H9 (cell line): ENCODE data around the gene HORMAD2. TPM values are rescaled to one million over a fixed set of nuclear protein-coding genes. Genes with fewer than 3 reads are reported as not detected.

Experiments used
- DNase-seq: peaks from one replicate; pipeline ENCODE4 v3.0.0-alpha.2; 2017
- H2AFZ ChIP-seq: one replicate; pipeline ENCODE4 v1.6.1; 2013; ENCODE audit warnings: mild to moderate bottlenecking, low read length, control low read depth, moderate library complexity
- H2AK5ac ChIP-seq: 2 replicates; pipeline ENCODE4 v1.6.1; 2013; ENCODE audit warnings: low read length, control low read depth, mixed read lengths; ENCODE audit not compliant: insufficient read length
- H2BK120ac ChIP-seq: one replicate; pipeline ENCODE4 v1.6.1; 2013; ENCODE audit warnings: low read depth, mild to moderate bottlenecking, low read length, control low read depth, inconsistent platforms; ENCODE audit not compliant: poor library complexity, severe bottlenecking
- H2BK12ac ChIP-seq: 2 replicates; pipeline ENCODE4 v1.6.1; 2013; ENCODE audit warnings: low read length, control low read depth, mixed read lengths, low read depth; ENCODE audit not compliant: insufficient read length
- H2BK15ac ChIP-seq: 2 replicates; pipeline ENCODE4 v1.6.1; 2013; ENCODE audit warnings: low read depth, low read length, control low read depth
- H2BK20ac ChIP-seq: one replicate; pipeline ENCODE4 v1.6.1; 2013; ENCODE audit warnings: low read depth, mild to moderate bottlenecking, low read length, control low read depth, inconsistent platforms; ENCODE audit not compliant: poor library complexity, severe bottlenecking
- H2BK5ac ChIP-seq: 2 replicates; pipeline ENCODE4 v1.6.1; 2013; ENCODE audit warnings: low read length, control low read depth, mixed read lengths; ENCODE audit not compliant: insufficient read length
- H3K14ac ChIP-seq: 2 replicates; pipeline ENCODE4 v1.6.1; 2013; ENCODE audit warnings: low read length, control low read depth; ENCODE audit not compliant: insufficient read depth
- H3K18ac ChIP-seq: 2 replicates; pipeline ENCODE4 v1.6.1; 2013; ENCODE audit warnings: low read depth, mild to moderate bottlenecking, mixed read lengths, low read length, control low read depth; ENCODE audit not compliant: insufficient read length
- H3K23ac ChIP-seq: 2 replicates; pipeline ENCODE4 v1.6.1; 2013; ENCODE audit warnings: low read length, control low read depth, mixed read lengths, low read depth; ENCODE audit not compliant: insufficient read length
- H3K23me2 ChIP-seq: 2 replicates; pipeline ENCODE4 v1.6.1; 2013; ENCODE audit warnings: low read depth, mild to moderate bottlenecking, mixed read lengths, low read length, control low read depth; ENCODE audit not compliant: insufficient read length, poor library complexity, severe bottlenecking
- H3K27ac ChIP-seq: 2 replicates; pipeline ENCODE4 v1.5.1; 2013; ENCODE audit warnings: low read length, control low read depth, mixed read lengths, low read depth; ENCODE audit not compliant: insufficient read length
- H3K27me3 ChIP-seq: 2 replicates; pipeline ENCODE4 v1.6.1; 2013; ENCODE audit warnings: low read length, control low read depth, inconsistent platforms; ENCODE audit not compliant: insufficient read depth
- H3K4ac ChIP-seq: 2 replicates; pipeline ENCODE4 v1.6.1; 2013; ENCODE audit warnings: low read depth, mild to moderate bottlenecking, control low read depth, inconsistent platforms, low read length, moderate library complexity
- H3K4me1 ChIP-seq: 2 replicates; pipeline ENCODE4 v1.6.1; 2013; ENCODE audit warnings: low read length, control low read depth, inconsistent platforms; ENCODE audit not compliant: insufficient read depth
- H3K4me2 ChIP-seq: 2 replicates; pipeline ENCODE4 v1.6.1; 2013; ENCODE audit warnings: low read length, control low read depth, mixed read lengths; ENCODE audit not compliant: insufficient read length, insufficient read depth
- H3K56ac ChIP-seq: 2 replicates; pipeline ENCODE4 v1.6.1; 2013; ENCODE audit warnings: low read depth, mild to moderate bottlenecking, mixed read lengths, low read length, control low read depth; ENCODE audit not compliant: insufficient read length
- H3K79me1 ChIP-seq: 2 replicates; pipeline ENCODE4 v1.6.1; 2013; ENCODE audit warnings: low read depth, mild to moderate bottlenecking, moderate library complexity, low read length, control low read depth, inconsistent platforms; ENCODE audit not compliant: insufficient read depth, poor library complexity, severe bottlenecking
- H3K79me2 ChIP-seq: 2 replicates; pipeline ENCODE4 v1.6.1; 2013; ENCODE audit warnings: low read length, control low read depth, inconsistent platforms; ENCODE audit not compliant: insufficient read depth
- H3K9ac ChIP-seq: 2 replicates; pipeline ENCODE4 v1.6.1; 2013; ENCODE audit warnings: low read length, control low read depth, mixed read lengths; ENCODE audit not compliant: insufficient read length; ENCODE audit errors: extremely low read depth
- H3K9me3 ChIP-seq: one replicate; pipeline ENCODE4 v1.6.1; 2013; ENCODE audit warnings: low read depth, low read length, inconsistent platforms; ENCODE audit not compliant: control insufficient read depth
- H3T11ph ChIP-seq: one replicate; pipeline ENCODE4 v1.6.1; 2013; ENCODE audit warnings: mild to moderate bottlenecking, low read length, control low read depth, inconsistent platforms
- H4K20me1 ChIP-seq: one replicate; pipeline ENCODE4 v1.6.1; 2013; ENCODE audit not compliant: control insufficient read depth, insufficient read length, insufficient read depth
- H4K5ac ChIP-seq: 2 replicates; pipeline ENCODE4 v1.6.1; 2013; ENCODE audit warnings: low read depth, mild to moderate bottlenecking, mixed read lengths, low read length, control low read depth; ENCODE audit not compliant: insufficient read length
- H4K8ac ChIP-seq: replicated peaks from 2 replicates; pipeline ENCODE4 v1.6.1; 2013; ENCODE audit warnings: low read length, control low read depth, mixed read lengths, low read depth; ENCODE audit not compliant: insufficient read length
- H4K91ac ChIP-seq: 2 replicates; pipeline ENCODE4 v1.6.1; 2013; ENCODE audit warnings: low read depth, mild to moderate bottlenecking, moderate library complexity, mixed read lengths, low read length, control low read depth; ENCODE audit not compliant: insufficient read length
- H3K27ac Mint-ChIP-seq, 3 experiments: 2 replicates in 2 of 3; 3 replicates in 1 of 3; pipeline ENCODE4 v1.8.0; 2020 to 2021; ENCODE audit warnings: mixed read lengths in 3 of 3, mild to moderate bottlenecking in 1 of 3, moderate library complexity in 1 of 3
- H3K27me3 Mint-ChIP-seq: 2 replicates; pipeline ENCODE4 v1.8.0; 2021; ENCODE audit warnings: low read depth, mild to moderate bottlenecking, moderate library complexity, mixed read lengths
- H3K36me3 Mint-ChIP-seq, 3 experiments: 2 replicates in 2 of 3; 3 replicates in 1 of 3; pipeline ENCODE4 v1.8.0; 2020 to 2021; ENCODE audit warnings: low read depth in 3 of 3, mixed read lengths in 3 of 3; ENCODE audit not compliant: insufficient read depth in 1 of 3
- H3K4me1 Mint-ChIP-seq, 2 experiments: 2 replicates each; pipeline ENCODE4 v1.8.0; 2020; ENCODE audit warnings: mixed read lengths in 2 of 2
- H3K4me3 Mint-ChIP-seq, 2 experiments: 2 replicates in 1 of 2; 3 replicates in 1 of 2; pipeline ENCODE4 v1.8.0; 2020 to 2021; ENCODE audit warnings: mild to moderate bottlenecking in 2 of 2, mixed read lengths in 2 of 2, moderate library complexity in 1 of 2
- H3K9me3 Mint-ChIP-seq, 2 experiments: 2 replicates in 1 of 2; 3 replicates in 1 of 2; pipeline ENCODE4 v1.8.0; 2020; ENCODE audit warnings: mild to moderate bottlenecking in 2 of 2, mixed read lengths in 2 of 2, moderate library complexity in 1 of 2
- CTCF ChIP-seq: fragments of 200-600 bp; sonication (generic); conservative IDR thresholded peaks from 3 replicates; pipeline ENCODE4 v1.8.0; 2021; ENCODE audit warnings: antibody characterized with exemption, mild to moderate bottlenecking
- WGBS: extraction: QIAGEN DNeasy Blood & Tissue Kit; methylation state at CpG from one replicate; pipeline ENCODE4 v1.1.7; 2013; ENCODE audit warnings: missing lambda C conversion rate, low lambda C conversion rate, mixed read lengths; ENCODE audit not compliant: insufficient read length; ENCODE audit errors: extremely low coverage; 5-methylcytosine and 5-hydroxymethylcytosine counted together
- total RNA-seq: library from RNA; stranded (reverse); gene quantifications from 2 replicates; pipeline ENCODE4 v1.2.1, GENCODE V29; 2021

The HORMAD2 gene
- total RNA-seq, 1 experiment from 2014 or later: not detected

GRCh38 chr22:30127749-30128166, 47.5 kb downstream of the HORMAD2 start:
- H3K27me3 ChIP-seq: no peaks in the 10 kb centered on the region
- no peak overlapping the region for H3K23ac ChIP-seq
- H3K4me3 Mint-ChIP-seq: no peak overlapping the region
- no peak overlapping the region for H2BK20ac ChIP-seq
- peaks cover 0 to 3% of the 10 kb centered on the region in 2 experiments; a peak in 1 of 5 replicates for H3K9me3 Mint-ChIP-seq
- no peak for DNase-seq
- no peak overlapping the region for H3K4ac ChIP-seq
- H3K79me1 ChIP-seq: no peaks in the 10 kb centered on the region
- H2BK12ac ChIP-seq: no peak overlapping the region
- H3T11ph ChIP-seq: no peak overlapping the region
- no peak overlapping the region for H2BK15ac ChIP-seq
- H4K20me1 ChIP-seq: no peaks in the 10 kb centered on the region
- H3K4me1 Mint-ChIP-seq: no peaks in the 10 kb centered on the region
- no peak overlapping the region for H3K9ac ChIP-seq
- no peak overlapping the region for H2BK120ac ChIP-seq
- no peak overlapping the region for H4K5ac ChIP-seq
- H3K27ac Mint-ChIP-seq: no peak overlapping the region
- H3K27me3 Mint-ChIP-seq: no peaks in the 10 kb centered on the region; the same call in 1 of the 2 replicates
- no peak overlapping the region for H2AK5ac ChIP-seq
- H3K36me3 Mint-ChIP-seq: no peaks in the 10 kb centered on the region
- no peak overlapping the region for H2BK5ac ChIP-seq
- no peaks in the 10 kb centered on the region for H3K79me2 ChIP-seq
- H3K14ac ChIP-seq: no peak overlapping the region
- no peak overlapping the region for H3K4me2 ChIP-seq
- H4K8ac ChIP-seq: no peak overlapping the region
- no CpG with 5 or more reads among the region's 1 CpG for WGBS
- H3K4me1 ChIP-seq: no peaks in the 10 kb centered on the region
- no peak overlapping the region for H4K91ac ChIP-seq
- no peak overlapping the region for H3K18ac ChIP-seq
- no peaks in the 10 kb centered on the region for H3K9me3 ChIP-seq
- TF ChIP-seq CTCF: no peak
- H2AFZ ChIP-seq: no peak overlapping the region
- H3K56ac ChIP-seq: no peak overlapping the region
- no peaks in the 10 kb centered on the region for H3K23me2 ChIP-seq
- H3K27ac ChIP-seq: no peak overlapping the region
